IMR-90 (cell line): Measurements from ENCODE around the gene SRCIN1.

Experiments
- BHLHE40 ChIP-seq: fragments of 150-350 bp; IDR thresholded peaks from 2 replicates; pipeline ENCODE4 v1.6.1; 2016; ENCODE audit warnings: mild to moderate bottlenecking, low read depth, low read length
- CEBPB ChIP-seq: IDR thresholded peaks from 2 replicates; pipeline ENCODE4 v1.6.1; 2012; ENCODE audit warnings: low read depth, low read length, improper control_type of control experiment
- FOS ChIP-seq: fragments of 150-350 bp; IDR thresholded peaks from 2 replicates; pipeline ENCODE4 v1.6.1; 2016; ENCODE audit warnings: low read depth, low read length
- MAFK ChIP-seq: IDR thresholded peaks from 2 replicates; pipeline ENCODE4 v1.6.1; 2012; ENCODE audit warnings: low read depth, low read length, improper control_type of control experiment
- MAZ ChIP-seq: IDR thresholded peaks from 2 replicates; pipeline ENCODE4 v1.6.1; 2012; ENCODE audit warnings: low read depth, mild to moderate bottlenecking, low read length, improper control_type of control experiment, moderate library complexity, borderline replicate concordance
- MXI1 ChIP-seq: IDR thresholded peaks from 2 replicates; pipeline ENCODE4 v1.6.1; 2012; ENCODE audit warnings: low read depth, mild to moderate bottlenecking, low read length, moderate library complexity, borderline replicate concordance
- POLR2A ChIP-seq: IDR thresholded peaks from 2 replicates; pipeline ENCODE4 v1.6.1; 2012; ENCODE audit warnings: mild to moderate bottlenecking, low read depth, low read length
- RAD21 ChIP-seq: IDR thresholded peaks from 2 replicates; pipeline ENCODE4 v1.6.1; 2012; ENCODE audit warnings: low read length, improper control_type of control experiment
- RCOR1 ChIP-seq: IDR thresholded peaks from 2 replicates; pipeline ENCODE4 v1.6.1; 2012; ENCODE audit warnings: mild to moderate bottlenecking, low read length, improper control_type of control experiment; ENCODE audit not compliant: insufficient replicate concordance
- RFX5 ChIP-seq: IDR thresholded peaks from 2 replicates; pipeline ENCODE4 v1.8.0; 2012; ENCODE audit warnings: low read depth, mild to moderate bottlenecking, low read length, moderate library complexity
- SMC3 ChIP-seq: fragments of 150-350 bp; IDR thresholded peaks from 2 replicates; pipeline ENCODE4 v1.6.1; 2016; ENCODE audit warnings: low read depth, mild to moderate bottlenecking, antibody characterized with exemption, low read length, moderate library complexity
- TF ChIP-seq, protein P1 (sequence below): conservative IDR thresholded peaks from 2 replicates; pipeline ENCODE4 v1.5.1; 2012; ENCODE audit warnings: mild to moderate bottlenecking, low read depth, low read length, improper control_type of control experiment
- TF ChIP-seq, protein P2 (sequence below): fragments of 150-350 bp; IDR thresholded peaks from 2 replicates; pipeline ENCODE4 v1.6.1; 2017; ENCODE audit warnings: mild to moderate bottlenecking, antibody characterized with exemption, low read length, low read depth

DNA sequence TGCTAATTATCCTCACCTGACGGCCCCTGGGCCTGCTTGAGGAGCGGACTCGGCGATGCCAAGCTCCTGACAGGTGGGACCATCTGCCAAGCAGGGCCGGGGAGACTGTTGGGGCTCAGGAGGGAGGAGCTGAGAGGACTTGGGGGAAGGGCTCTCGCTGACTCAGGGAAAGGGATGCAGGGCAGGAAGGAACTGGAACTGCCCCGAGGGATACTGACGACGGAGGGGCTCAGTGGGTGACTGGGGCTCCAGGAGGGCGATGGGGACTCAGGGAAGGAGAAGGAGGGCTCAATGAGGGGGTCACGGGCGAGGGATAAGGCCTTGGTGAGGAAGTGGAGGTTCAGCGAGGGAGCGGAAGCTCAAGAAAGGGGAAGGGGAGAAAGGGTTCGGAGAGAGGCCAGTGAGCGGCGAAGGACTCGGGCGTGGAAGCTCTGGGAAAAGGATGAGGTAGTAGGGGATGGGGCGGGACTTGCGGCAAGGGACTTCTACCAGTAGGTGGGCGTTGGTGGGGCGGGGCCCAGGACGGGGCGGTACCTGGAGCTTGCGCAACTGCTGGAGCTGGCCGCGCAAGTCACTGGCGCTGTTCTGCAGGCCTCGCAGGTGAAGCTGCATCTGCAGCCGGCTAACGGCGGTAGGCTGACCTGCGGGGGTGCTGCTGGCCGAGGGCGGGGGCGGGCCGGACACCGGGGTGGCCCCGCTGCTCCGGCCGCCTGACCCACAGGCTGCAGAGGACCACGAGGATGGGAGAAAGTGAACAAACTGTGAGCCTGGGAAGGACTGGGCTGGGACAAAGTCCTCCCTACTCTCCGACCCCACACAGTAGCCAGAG, 46.5 kb downstream of the SRCIN1 start:
- TF ChIP-seq, protein P1, sequence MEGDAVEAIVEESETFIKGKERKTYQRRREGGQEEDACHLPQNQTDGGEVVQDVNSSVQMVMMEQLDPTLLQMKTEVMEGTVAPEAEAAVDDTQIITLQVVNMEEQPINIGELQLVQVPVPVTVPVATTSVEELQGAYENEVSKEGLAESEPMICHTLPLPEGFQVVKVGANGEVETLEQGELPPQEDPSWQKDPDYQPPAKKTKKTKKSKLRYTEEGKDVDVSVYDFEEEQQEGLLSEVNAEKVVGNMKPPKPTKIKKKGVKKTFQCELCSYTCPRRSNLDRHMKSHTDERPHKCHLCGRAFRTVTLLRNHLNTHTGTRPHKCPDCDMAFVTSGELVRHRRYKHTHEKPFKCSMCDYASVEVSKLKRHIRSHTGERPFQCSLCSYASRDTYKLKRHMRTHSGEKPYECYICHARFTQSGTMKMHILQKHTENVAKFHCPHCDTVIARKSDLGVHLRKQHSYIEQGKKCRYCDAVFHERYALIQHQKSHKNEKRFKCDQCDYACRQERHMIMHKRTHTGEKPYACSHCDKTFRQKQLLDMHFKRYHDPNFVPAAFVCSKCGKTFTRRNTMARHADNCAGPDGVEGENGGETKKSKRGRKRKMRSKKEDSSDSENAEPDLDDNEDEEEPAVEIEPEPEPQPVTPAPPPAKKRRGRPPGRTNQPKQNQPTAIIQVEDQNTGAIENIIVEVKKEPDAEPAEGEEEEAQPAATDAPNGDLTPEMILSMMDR = no peak
- no peak for TF ChIP-seq MXI1
- no peak for TF ChIP-seq SMC3
- no peak for TF ChIP-seq POLR2A
- TF ChIP-seq RAD21 = no peak
- TF ChIP-seq BHLHE40 = no peak
- no peak for TF ChIP-seq MAFK
- no peak for TF ChIP-seq MAZ
- TF ChIP-seq RCOR1 = no peak
- TF ChIP-seq RFX5 = no peak
- peak; percentile 90 for TF ChIP-seq CEBPB
- no peak for TF ChIP-seq FOS
- TF ChIP-seq, protein P2, sequence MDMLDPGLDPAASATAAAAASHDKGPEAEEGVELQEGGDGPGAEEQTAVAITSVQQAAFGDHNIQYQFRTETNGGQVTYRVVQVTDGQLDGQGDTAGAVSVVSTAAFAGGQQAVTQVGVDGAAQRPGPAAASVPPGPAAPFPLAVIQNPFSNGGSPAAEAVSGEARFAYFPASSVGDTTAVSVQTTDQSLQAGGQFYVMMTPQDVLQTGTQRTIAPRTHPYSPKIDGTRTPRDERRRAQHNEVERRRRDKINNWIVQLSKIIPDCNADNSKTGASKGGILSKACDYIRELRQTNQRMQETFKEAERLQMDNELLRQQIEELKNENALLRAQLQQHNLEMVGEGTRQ = no peak
